ENCODE data around the gene NUAK2.

Gene NUAK2

DNA sequence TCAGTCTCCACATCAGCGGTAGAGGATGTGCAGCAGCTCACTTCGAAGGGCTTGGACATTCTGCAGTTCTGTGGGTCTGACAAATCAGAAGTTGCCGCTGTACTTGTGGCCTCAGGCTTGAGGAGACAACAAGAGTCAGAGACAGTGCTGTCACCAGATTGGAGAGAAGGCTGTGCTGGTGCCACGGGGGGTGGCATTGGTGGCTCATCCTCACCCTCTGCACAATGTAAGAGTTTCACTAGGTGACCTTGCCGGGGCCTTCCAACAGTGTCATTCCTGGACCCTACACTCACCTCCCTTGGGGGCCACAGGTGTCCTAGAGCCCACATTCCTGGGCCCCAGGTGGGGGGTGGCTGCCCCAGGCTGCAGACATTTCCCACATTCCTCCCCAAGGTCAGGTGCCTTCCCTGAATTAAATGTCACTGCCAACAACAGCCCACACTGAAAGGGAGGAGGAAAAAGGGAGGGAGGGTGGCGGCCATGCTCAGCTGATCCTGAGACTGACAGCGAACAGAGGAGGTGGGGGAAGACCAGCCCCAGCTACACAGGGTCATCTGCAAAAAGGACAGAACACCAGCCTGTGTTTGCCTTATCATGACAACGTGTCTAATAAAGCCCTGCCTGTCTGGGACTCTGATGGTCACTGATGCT lies 47.4 kb downstream of the NUAK2 start:
- DNase-seq (ENCODE audit: low read depth in 2 of 2): no peak

DNA sequence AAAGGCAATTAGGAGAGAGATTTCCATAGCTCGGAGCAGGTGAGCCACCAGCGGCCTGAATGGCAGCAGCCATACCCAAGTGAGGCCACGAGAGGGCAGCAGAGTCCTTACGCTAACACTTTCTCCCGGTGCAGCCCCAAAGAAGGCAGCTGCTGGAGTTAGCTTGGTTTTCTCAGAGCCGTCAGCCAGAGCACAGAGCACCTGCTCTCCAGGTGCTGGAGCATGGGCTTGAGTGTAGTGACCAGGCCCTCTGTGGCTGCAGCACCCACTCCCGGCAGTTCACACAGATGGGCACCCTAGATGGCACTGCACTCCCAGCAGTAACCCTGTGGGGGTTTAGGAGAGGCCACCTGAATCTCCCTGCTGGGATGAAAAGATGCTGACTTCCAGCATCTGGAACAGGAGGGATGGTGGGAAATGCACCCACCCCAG lies 48.0 kb downstream of the NUAK2 start:
- peak; percentile 74 to 86 for DNase-seq (ENCODE audit: low read depth in 2 of 2)

DNA sequence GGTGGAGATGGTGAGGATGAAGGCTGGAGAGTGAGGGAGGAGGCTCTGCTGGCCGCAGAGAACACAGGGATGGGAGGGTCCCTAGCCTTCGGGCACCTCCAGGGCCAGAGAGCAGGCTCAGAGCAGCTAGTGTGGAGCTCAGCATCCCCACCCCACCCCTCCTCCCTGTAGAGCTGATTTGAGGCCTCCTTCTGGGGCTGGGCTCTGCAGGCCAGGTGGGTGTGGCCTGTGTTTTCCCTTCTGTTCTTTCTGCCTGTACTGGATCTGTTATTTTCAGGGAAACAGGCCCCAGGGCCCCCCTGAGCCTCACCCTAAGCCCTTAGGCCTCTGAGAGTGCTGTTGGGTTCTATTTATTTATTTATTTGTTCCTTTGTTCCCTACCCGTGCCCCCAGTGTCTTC lies 49.0 kb downstream of the NUAK2 start:
- DNase-seq (ENCODE audit: low read depth in 2 of 2): no peak

DNA sequence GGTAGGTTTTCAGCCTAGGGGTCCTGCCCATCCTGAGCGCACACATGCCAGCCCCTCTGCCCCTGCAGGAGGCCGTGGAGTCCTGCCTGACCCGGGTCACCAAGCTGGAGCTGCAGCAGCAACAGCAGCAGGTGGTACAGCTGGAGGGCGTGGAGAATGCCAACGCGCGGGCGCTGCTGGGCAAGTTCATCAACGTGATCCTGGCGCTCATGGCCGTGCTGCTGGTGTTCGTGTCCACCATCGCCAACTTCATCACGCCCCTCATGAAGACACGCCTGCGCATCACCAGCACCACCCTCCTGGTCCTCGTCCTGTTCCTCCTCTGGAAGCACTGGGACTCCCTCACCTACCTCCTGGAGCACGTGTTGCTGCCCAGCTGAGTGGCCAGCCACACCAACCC lies 49.8 kb downstream of the NUAK2 start:
- no peak for DNase-seq (ENCODE audit: low read depth in 2 of 2)

DNA sequence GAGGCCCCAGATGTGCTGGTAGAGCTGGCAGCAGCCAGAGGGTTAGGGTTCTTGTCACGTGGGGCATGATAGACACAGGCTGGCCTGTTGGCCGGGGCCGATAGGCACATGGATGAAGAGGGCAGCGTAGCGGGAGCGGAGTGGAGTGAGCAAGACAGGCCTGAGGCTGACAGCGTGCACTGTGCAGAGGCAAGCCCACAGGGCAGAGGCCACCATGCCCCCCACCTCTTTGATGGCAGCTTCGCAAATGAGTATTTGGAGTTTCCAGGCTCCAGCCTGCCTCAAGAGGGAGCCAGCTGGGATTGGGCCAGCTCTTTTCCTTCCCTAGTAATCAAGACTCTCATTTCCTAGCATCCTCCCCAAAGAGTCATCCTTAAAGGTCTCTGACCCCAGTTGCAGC lies 50.3 kb downstream of the NUAK2 start:
- no peak for DNase-seq (ENCODE audit: low read depth in 2 of 2)

DNA sequence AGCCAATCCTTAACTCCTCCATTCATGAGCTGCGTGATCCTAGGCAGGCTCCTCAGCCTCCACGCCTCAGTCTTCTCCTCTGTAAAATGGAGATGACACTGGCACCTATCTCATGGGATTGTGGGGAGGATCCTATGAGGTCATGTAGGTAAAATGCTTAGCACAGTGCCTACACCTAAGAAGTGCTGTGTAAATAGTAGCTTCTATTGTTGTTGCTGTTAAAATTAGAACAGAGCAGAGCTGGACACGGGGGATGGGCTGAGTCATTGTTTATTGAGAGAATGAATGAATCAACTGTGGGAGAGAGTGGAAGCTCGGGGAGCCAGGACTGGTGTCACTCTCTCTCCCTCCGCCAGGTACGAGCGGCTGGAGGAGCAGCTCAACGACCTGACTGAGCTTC lies 50.8 kb downstream of the NUAK2 start:
- no peak for DNase-seq (ENCODE audit: low read depth in 2 of 2)

DNA sequence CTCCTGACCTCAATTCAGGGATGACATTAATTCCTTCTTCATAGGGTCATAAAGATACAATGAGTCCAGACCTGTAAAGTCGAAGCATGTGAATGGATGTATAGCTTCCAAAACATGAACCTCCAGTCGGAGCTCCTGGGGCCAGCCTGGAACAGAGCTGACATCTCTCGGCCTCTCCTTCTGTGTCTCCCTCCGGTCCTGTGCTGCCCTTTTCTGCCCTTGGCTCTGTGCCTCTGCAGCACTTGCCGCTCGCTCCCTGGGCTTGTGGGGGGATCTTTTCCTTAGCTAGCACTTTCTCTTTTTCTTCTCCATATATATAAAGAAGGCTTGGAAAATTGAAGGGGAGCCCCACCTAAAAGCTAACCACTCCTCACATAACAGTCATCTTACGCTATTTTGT lies 51.3 kb downstream of the NUAK2 start:
- DNase-seq (ENCODE audit: low read depth in 2 of 2): no peak

DNA sequence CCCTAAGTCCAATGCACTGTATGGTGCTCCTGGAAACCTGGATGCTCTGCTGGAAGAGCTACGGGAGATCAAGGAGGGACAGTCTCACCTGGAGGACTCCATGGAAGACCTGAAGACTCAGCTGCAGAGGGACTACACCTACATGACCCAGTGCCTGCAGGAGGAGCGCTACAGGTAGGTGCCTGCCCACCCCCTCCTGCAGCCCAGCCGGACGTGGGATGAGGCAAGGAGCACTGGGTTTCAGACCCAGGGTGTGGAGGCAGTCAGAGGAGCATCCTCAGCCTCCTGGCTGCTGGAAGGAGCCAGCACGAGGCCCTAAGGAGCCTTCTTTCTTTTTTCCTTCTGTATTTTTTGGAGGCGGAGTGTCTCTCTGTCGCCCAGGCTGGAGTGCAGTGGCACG lies 51.8 kb downstream of the NUAK2 start:
- DNase-seq (ENCODE audit: low read depth in 2 of 2): no peak

DNA sequence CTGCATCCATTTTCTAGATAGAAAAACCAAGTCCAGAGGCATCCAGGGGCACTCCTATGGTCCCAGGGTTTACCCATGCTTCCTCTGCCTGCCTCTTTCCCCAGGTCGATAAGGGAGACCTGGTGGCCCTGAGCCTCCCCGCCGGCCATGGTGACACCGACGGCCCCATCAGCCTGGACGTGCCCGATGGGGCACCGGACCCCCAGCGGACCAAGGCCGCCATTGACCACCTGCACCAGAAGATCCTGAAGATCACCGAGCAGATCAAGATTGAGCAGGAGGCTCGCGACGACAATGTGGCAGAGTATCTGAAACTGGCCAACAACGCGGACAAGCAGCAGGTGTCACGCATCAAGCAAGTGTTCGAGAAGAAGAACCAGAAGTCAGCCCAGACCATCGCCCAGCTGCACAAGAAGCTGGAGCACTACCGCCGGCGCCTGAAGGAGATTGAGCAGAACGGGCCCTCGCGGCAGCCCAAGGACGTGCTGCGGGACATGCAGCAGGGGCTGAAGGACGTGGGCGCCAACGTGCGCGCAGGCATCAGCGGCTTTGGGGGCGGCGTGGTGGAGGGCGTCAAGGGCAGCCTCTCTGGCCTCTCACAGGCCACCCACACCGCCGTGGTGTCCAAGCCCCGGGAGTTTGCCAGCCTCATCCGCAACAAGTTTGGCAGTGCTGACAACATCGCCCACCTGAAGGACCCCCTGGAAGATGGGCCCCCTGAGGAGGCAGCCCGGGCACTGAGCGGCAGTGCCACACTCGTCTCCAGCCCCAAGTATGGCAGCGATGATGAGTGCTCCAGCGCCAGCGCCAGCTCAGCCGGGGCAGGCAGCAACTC lies 52.5 kb downstream of the NUAK2 start:
- DNase-seq (ENCODE audit: low read depth in 2 of 2): no peak

DNA sequence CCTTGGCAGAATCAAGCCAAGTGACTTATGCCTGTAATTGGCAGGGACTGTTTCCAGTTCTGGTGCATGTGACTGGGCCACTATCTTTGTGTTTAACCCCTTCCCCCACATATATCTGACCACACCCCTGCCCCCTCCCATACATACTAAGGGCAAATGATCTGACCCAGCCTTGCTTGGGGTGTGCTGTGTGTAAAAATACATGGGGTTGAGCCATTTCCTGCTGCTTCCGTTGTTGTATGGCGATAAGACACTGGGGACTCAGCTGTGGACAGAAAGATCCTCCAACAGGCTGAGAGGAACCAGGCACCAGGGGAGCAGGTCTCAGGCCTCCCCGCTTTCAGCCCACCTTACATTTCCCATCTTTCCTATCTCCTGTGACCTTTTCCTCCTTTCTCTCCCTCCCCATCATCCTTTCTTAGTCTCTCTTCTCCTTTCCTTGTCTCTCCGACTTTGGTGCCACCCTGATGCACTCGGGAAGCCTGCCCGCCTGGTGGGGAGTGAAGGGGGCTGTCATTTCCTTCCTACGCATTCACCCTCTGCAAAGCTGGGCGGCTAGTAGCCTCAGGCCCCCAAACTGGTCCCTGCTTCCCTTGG lies 54.1 kb downstream of the NUAK2 start:
- DNase-seq (ENCODE audit: low read depth in 2 of 2): no peak

DNA sequence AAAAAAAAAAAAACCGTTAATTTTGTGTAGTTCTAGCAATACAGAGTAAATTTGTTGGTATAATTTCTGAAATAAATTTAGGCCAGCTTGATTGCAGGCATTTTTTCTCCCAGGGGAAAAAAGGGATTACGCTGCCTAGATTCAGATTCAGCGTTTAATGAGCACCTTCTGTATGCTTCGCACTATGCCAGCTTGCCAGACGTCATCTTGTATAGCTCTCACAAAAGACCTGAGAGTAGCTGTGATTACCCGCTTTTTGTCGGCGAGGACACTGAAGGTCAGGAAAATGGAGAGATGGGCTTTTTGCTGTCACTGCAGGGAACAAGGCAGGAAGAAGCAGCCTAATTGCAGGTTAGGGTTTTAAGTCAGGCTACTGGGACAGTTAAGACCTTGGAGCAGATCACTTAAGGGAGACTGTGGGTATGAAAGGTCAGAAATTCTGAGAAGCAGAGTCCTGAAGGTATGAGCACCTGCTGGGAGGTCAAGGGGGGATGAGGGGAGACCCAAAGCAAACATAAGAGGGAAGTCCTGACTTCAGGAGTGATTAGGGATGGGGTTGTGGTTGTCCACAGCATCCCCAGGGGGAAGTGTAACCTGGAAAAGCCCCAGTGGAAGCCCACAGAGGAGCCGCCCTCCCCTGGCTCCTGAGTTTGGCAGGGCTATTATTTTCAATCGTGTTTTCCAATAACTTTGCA lies 54.8 kb downstream of the NUAK2 start:
- no peak for DNase-seq (ENCODE audit: low read depth in 2 of 2)

DNA sequence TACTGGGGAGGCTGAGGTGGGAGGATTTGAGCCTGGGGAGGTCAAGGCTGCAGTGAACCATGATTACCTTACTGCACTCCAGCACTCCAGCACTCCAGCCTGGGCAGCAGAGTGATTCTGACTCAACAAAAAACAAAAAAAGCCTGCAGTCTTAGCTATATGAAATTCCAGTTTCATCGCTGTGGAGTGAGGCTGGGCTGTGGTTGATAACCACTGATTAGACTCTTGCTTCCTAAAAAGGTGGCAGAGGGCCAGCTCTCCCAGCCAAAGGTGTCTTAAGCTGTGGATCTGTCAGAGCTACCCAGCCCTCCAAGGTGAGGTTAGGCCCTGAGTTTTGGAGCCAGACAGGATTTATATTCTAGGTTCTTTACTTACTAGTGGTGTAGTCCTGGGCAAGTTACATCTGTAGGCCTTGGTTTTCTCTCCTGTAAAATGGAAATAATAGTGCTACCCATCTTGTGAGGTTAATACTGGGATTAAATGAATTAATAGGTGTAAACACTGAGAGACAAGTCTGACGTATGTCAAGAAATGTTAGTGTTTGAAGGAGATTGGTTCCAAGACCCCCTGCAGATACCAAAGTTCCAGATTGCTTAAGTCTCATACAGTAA lies 57.9 kb downstream of the NUAK2 start:
- DNase-seq (ENCODE audit: low read depth in 2 of 2): no peak

DNA sequence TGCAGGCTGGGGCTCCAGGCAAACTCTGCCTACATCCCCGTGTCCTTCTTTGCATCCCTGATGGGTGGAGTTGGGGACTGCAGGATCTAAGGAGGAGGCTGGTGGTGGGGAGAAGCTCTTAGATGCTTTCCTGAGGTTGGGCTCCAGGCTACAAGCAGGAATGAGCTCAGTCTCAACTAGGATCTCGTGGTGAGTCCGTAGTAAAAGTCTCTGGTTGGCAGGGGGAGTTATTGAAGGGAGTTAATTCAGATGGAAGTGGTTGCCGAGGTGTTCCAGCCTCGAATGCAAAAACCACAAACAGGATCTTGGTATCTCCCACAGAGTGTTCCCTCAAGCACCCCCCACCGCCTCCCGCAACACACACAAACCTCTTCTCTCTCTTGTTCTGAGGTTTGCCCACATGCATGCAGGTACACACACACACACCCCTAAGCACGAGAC lies 58.8 kb downstream of the NUAK2 start:
- no peak for DNase-seq (ENCODE audit: low read depth in 2 of 2)

DNA sequence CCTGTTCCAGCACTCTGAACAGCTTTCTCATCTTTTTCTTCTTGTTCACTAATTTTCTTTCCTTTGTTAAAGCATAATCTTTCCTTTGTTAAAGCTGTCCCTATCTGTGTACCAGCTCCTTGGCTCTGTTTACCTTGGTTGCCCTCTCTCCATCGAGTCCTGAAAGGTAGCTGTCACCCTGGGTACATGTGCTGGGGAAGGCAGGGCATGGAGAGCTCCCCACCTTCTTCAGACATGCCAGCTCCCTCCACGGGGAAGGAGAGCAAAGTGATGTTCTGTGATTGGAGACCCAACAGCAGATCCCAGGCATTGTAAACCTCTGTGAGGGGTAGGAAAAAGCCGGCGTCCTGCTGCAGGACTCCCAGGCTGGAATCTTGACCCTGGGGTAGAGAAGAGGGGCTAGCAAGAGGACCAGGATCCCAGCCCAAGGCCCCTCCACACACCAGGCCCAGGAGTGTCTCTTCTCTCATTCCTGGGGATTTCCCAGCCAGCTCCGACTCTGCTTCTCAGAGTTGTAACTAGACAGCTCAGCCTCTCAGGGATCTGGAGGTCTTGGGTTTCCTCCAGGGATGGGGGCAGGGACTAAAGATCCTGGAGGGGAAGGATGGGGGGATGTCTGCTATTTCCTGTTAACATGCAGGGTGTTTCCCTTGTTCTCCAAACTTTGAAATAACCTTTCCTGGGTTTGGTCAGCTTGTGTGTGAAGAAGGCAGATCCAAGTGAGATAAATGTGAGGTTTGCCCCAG lies 59.4 kb downstream of the NUAK2 start:
- DNase-seq (ENCODE audit: low read depth in 2 of 2): no peak

DNA sequence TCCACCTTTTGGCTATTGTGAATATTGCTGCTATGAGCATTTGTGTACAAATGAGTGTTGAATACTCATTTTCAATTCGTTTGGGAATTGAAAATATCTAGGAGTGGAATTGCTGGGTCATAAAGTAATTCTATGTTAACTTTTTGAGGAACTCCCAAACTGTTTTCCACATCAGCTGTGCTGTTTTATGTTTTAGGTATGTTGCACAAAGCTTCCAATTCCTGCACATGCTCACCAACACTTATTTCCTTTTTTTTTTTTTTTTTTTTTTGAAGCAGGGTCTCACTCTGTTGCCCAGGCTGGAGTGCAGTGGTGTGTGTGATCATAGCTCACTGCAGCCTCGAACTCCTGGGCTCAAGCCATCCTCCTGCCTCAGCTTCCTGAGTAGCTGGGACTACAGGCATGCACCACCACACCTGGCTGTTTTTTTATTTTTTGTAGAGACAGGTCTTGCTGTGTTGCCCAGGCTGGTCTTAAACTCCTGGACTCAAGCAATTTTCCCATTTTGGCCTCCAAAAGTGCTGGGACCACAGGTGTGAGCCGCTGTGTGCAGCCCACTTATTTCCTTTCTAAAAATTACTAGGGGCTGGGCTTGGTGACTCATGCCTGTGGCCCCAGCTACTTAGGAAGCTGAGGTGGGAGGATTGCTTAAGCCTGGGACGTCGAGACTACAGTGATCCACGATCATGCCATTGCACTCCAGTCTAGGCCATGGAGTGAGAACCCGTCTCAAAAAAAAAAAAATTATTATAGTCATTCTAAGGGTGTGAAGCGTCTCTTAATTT lies 60.4 kb downstream of the NUAK2 start:
- DNase-seq (ENCODE audit: low read depth in 2 of 2): no peak

DNA sequence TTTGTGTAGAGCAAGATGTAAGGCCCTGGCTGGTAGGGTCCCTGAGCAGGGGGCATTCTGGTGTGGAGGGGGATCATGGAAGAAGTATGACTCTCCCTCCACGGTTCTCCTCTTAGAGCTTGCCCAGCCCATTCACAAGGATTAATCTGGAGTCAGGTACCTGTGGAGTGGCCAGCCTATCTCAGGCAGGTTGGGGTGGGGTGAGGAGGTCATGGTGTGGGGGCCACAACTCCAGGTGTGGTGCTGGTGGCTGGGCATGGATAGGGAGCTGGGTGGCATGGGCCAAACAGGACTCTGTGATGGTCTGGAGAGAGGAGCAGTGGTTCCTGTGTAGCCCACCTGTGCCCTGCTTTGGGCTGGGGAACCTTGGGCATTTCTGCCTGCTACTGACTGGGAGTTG lies 61.5 kb downstream of the NUAK2 start:
- DNase-seq (ENCODE audit: low read depth in 2 of 2): no peak

DNA sequence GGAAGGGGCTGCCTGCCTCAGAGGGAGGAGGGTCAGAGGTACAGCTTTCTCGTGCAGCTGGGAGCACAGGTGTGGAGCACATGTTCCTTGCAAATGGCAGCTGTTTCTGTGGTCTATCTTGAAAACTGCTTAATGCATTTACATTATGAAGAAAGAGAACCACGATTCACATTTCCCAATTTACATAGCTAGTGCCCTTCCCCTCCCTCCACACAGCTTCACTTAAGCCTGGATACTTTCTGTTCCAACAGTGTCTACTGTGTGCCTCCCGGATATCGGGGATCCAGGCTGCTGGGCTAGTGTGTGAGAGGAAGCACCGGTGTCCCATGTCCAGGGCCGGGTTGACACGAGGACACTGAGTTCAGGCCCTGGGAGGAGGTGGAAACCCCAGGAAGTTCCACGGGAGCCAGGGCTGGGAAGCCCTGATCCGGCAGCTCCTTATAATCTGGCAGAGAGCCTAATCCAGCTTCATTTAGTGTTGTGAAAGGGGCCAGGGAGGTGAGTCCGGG lies 62.2 kb downstream of the NUAK2 start:
- DNase-seq (ENCODE audit: low read depth in 2 of 2): no peak

DNA sequence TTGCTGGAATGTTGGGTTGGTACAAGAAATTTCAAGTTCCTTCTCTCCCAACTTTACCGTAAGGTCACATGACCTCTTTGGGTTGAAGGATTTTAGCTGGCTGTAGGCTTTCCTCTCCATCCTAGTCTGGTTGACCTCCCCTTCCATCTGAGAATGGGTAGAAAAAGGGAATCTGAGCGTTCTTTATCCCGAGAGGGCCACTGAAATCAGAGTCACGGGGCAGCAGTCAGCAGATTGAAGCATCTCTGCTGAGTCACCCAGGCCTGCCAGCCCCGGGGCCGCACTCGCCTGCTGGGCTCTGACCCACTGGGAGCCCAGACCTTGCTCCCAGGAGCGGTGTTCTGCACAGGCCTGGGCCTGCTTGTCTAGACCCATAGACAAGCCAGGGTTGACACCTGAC lies 62.8 kb downstream of the NUAK2 start:
- DNase-seq (ENCODE audit: low read depth in 2 of 2): no peak

DNA sequence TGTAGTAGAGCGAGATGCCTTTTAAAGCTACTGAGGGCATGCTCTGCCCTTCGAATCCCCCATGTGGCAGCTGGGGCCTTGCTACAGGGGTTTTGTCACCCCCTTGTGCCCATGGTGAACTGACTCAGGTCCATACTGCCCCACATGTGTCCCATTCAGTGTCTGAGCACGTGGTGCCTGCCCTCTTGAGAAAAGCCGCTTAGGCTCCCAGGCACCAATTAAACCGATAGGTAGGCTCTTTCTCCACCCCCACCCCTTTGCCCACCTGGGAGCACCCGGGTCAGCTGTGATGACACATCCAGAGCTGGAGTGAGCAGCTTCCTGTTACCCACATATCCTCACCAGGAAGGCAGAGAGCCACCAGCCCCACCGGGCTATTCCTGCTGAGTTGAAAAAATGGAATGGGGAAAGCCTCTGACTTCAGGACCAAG lies 63.3 kb downstream of the NUAK2 start:
- DNase-seq (ENCODE audit: low read depth in 2 of 2): no peak

DNA sequence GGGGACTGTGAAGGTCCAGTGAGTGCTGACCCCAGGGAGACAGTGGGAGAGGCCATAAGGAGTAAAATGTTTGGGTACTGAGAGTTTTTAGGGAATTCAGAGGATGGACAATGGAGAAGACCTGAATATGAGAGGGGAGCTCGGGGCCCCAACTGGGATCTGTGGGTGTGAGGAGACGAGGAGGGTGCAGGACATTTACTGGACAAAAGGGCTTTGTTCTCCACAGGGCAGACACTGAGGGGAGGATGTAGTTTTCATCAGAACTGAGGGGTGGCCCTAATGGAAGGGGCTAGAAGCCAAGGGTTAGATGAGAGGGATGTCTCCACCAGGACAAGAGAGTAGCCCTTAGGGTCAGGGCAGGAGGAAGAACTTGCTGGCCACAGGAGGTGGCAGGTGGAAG lies 63.8 kb downstream of the NUAK2 start:
- no peak for DNase-seq (ENCODE audit: low read depth in 2 of 2)

Measured in stimulated activated CD4-positive, alpha-beta T cell treated with anti-CD3 and anti-CD28 coated beads, Interleukin-4, amount 100 ng/mL, for 48 hours (primary cell).